ENCODE measurements around the gene MCRIP2. TPM values are rescaled to one million over a fixed set of nuclear protein-coding genes. Genes with fewer than 3 reads are reported as not detected.

MCRIP2 gene
- total and polyA plus RNA-seq, 9 of the 15 experiments (the other 6 are each of a cell fraction or from before 2014, with no cell fraction given): 0.80 to 120 (median 35.2) TPM

DNA sequence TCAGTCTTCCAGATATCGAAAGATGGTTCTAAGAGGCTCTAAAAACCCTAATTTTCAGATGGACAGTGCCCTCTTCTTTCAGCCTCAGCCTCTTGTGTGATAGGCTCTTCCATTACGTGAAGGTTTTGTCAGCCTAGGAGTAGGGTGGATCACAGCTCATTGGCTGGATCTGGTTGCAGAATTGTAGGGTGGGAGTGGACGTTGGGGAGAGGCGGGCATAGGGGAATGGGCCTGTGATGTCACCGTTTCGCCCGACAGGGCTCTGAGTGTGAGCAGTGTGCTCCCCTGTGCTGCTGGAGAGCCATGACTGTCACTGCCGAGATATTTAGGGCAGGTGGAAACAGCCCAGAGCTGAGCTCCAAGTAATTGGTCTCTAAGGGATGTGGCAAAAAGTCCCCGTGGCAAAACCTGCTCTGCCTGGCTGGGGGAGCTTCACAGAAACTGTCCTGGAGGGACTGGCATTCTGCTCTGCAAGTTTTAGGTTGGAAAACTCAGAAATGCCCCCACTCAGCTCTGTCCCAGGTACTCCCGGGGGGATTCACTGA lies 17.0 kb upstream of the MCRIP2 start (continued):
- TF ChIP-seq GTF2E2 (tag; IDR thresholded peaks at IDR 0.05): no peak

DNA sequence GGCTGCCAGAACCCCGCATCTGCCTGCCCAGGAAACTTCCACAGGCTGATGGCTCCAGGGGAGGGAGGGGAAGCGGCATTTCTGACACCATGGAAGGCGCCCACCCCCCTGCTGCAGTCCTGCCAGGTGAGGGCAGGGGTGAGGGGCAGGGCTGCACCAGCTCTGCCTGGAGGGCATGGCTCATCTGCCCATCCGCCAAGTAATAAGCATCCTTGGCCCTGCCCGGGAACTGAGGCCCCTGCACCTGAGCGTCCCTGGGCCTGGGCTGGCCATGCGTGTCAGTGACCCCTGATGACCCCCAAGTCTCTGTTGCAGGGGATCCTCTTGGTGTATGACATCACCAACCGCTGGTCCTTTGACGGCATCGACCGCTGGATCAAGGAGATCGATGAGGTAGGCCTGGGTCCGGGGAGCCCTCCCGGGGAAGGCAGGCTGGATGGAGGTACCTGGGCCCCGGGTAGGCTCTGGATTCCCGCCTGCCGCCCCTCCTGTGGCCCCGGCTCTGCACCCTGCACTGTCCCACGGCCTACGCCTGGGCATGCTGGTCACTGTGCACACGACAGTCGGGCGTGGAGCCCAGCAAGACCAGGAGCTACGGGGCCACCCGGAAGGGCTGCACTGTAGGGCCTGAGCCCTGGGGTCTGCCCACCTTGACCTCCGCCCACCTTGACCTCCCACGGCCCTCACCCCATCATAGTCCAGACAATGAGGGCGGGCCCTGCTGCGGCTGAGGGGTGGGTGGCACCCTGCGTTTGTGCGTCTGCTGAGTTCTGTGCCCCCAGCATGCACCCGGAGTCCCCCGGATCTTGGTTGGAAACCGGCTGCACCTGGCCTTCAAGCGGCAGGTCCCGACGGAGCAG lies 16.3 kb upstream of the MCRIP2 start:
- Histone ChIP-seq H3K9ac (ENCODE audit: insufficient read depth in 1 of 2, low read depth in 2 of 2, low read length in 2 of 2) (peak overlapping the region in 1 of 2 experiments; percentile 26; a peak in 1 of 4 replicates), H3K79me2 (ENCODE audit: control insufficient read depth, insufficient read depth, low read length) (peaks cover 17% of the 10 kb centered on the region; the same call in 2 of the 3 replicates), H3K27me3 (ENCODE audit: control insufficient read depth in 2 of 2, insufficient read depth in 2 of 2, low read length in 2 of 2) (no peaks in the 10 kb centered on the region), H3K27ac (ENCODE audit: extremely low read depth, low read depth, low read length) (no peak overlapping the region), H3K9me1 (ENCODE audit: control insufficient read depth, insufficient read depth, low read length) (no peaks in the 10 kb centered on the region), H2AFZ (ENCODE audit: low read depth, low read length) (no peak overlapping the region), H4K20me1 (replicated peaks; ENCODE audit: control insufficient read depth, insufficient read depth, low read length) (no peaks in the 10 kb centered on the region), H3K9me3 (replicated peaks; ENCODE audit: control insufficient read depth, insufficient read depth, low read depth, low read length) (no peaks in the 10 kb centered on the region), H3K4me3 (no peak overlapping the region), H3K4me1 (replicated peaks in 1 of 2; ENCODE audit: control insufficient read depth in 2 of 2, insufficient read depth in 2 of 2, low read length in 2 of 2) (peaks cover 32 to 93% of the 10 kb centered on the region in 2 experiments), H3K36me3 (ENCODE audit: control insufficient read depth, insufficient read depth, low read length) (peaks cover 23% of the 10 kb centered on the region; the same call in 2 of the 3 replicates), H3K4me2 (ENCODE audit: insufficient read depth, low read length) (no peak overlapping the region)
- intact Hi-C loops (cut with micrococcal nuclease): no loop called here
- ChIA-PET POLR2A (interaction anchor here (0.6 to 2.1 kb wide), 2 partner anchors 11 to 40 kb away, joined by 4 to 8 read pairs; partner anchors contain the start of gene METTL26), CTCF (ENCODE audit: low intra/inter-chr PET ratio) (no interaction called here)
- FAIRE-seq (no peak), ATAC-seq (no peak), DNase-seq (ENCODE audit: extremely low read depth in 1 of 4, low spot score in 3 of 4) (no peak)
- no TSS peak for BruUV-seq (replicated peaks)
- in situ Hi-C loops (cut with MboI): no loop called here
- WGBS (ENCODE audit: insufficient coverage, low coverage, missing lambda C conversion rate): 91% methylated on average over 28 of the region's 37 CpGs
- TF ChIP-seq, protein P1, sequence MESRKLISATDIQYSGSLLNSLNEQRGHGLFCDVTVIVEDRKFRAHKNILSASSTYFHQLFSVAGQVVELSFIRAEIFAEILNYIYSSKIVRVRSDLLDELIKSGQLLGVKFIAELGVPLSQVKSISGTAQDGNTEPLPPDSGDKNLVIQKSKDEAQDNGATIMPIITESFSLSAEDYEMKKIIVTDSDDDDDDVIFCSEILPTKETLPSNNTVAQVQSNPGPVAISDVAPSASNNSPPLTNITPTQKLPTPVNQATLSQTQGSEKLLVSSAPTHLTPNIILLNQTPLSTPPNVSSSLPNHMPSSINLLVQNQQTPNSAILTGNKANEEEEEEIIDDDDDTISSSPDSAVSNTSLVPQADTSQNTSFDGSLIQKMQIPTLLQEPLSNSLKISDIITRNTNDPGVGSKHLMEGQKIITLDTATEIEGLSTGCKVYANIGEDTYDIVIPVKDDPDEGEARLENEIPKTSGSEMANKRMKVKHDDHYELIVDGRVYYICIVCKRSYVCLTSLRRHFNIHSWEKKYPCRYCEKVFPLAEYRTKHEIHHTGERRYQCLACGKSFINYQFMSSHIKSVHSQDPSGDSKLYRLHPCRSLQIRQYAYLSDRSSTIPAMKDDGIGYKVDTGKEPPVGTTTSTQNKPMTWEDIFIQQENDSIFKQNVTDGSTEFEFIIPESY (CRISPR knock-in tag; IDR thresholded peaks at IDR 0.05): peak; percentile 49; the same call in 1 of the 2 replicates
- TF ChIP-seq ZSCAN29 (IDR thresholded peaks at IDR 0.05) (no peak), POLR2G (IDR thresholded peaks at IDR 0.05; ENCODE audit: low read depth, low read length) (peak; percentile 31; the same call in 1 of the 2 replicates)
